ENCODE measurements around the gene PTGIS.

PTGIS gene

GRCh38 chr20:49521356-49521755 lies 46.6 kb downstream of the PTGIS start:
- no peak for DNase-seq

- no peak for DNase-seq
Measured at GRCh38 chr20:49519777-49520359, 48.1 kb downstream of the PTGIS start.

GRCh38 chr20:49519212-49519712 lies 48.7 kb downstream of the PTGIS start:
- DNase-seq, result no peak

GRCh38 chr20:49518576-49518975 lies 49.4 kb downstream of the PTGIS start:
- no peak for DNase-seq

- DNase-seq, result no peak
Measured at GRCh38 chr20:49517805-49518100, 50.2 kb downstream of the PTGIS start.

- DNase-seq, result no peak
Measured at GRCh38 chr20:49516916-49517804, 50.8 kb downstream of the PTGIS start.

GRCh38 chr20:49515586-49515985 lies 52.4 kb downstream of the PTGIS start:
- DNase-seq, result no peak

- DNase-seq, result no peak
Measured at GRCh38 chr20:49513517-49513916, 54.4 kb downstream of the PTGIS start.

- no peak for DNase-seq
Measured at GRCh38 chr20:49513009-49513408, 54.9 kb downstream of the PTGIS start.

GRCh38 chr20:49511788-49512525 lies 56.0 kb downstream of the PTGIS start:
- DNase-seq, result no peak

- DNase-seq, result peak; percentile 75
Measured at GRCh38 chr20:49510562-49511122, 57.3 kb downstream of the PTGIS start.

GRCh38 chr20:49508435-49509199 lies 59.3 kb downstream of the PTGIS start:
- DNase-seq, result peak; percentile 44

- no peak for DNase-seq
Measured at GRCh38 chr20:49507741-49508434, 60.0 kb downstream of the PTGIS start.

- peak; percentile 39 for DNase-seq
Measured at GRCh38 chr20:49505518-49505917, 62.4 kb downstream of the PTGIS start.

- DNase-seq, result no peak
Measured at GRCh38 chr20:49503176-49503575, 64.8 kb downstream of the PTGIS start.

- peak; percentile 13 for DNase-seq
Measured at GRCh38 chr20:49501917-49502316, 66.0 kb downstream of the PTGIS start.

GRCh38 chr20:49497398-49497669 lies 70.6 kb downstream of the PTGIS start:
- no peak for DNase-seq

GRCh38 chr20:49496553-49497397 lies 71.2 kb downstream of the PTGIS start:
- DNase-seq, result no peak

- no peak for DNase-seq
Measured at GRCh38 chr20:49496043-49496442, 71.9 kb downstream of the PTGIS start.

- no peak for DNase-seq
Measured at GRCh38 chr20:49490689-49491088, 77.2 kb downstream of the PTGIS start.

- no peak for DNase-seq
Measured at GRCh38 chr20:49489688-49490087, 78.2 kb downstream of the PTGIS start.
